Smooth muscle cell of the brain vasculature (primary cell): Measurements from ENCODE around the gene NEURL1.
A peak's percentile ranks its signal among the peaks of the same experiment; 100 is the strongest.
"Not testable (repeated sequence)": the region's sequence is repeated elsewhere in the genome, so short reads cannot be mapped to it uniquely, and the experiment has no call there.

Source experiments
- DNase-seq: peaks from one replicate; pipeline ENCODE4 v3.0.0-alpha.2; 2012; ENCODE audit warnings: low read depth, low spot score

Gene NEURL1

GRCh38 chr10:103492655-103493261 is 747 bp upstream of the NEURL1 start:
- DNase-seq, result no peak

DNA sequence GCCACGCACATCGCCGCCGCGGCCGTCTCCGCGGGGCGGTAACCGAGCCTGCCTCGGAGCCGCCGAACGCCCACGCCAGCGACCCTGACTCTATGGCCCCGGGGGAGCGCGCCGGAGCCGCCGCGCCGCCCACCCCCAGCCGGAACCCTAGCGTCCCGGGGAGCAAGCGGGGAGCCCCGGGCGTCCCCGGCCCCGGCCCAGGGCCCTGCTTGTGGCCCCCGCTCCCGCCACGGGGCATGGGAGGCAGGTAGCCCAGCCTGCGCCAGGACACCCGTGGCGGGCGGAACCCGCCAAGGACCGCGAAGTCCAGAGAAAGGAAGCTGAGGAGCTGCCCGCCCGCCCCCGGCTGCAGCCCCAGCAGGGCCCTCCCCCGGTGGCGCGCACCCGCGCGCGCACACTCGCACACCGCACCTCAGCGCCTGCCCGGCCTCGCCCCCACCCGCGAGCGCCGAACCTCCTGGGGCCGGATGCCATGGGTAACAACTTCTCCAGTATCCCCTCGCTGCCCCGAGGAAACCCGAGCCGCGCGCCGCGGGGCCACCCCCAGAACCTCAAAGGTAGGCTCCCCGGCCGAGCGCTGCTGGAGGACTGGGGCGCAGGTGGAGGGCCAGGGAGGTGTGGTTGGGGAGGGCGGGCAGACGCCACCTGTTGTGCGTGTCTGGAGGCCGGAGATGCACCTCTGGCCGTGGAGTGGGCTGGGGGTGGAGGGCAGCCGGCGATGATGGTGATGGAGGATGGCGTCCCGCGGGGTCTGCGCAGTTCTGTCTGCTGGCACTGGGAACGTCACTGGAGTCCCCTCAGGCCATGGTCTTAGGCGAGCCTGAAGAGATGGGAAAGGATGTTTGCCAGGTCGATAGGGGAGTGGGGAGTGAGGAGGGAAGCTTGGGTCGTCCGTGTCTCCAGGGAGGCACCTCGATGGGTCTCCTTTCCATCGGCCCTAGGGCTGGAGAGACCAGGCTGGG is 692 bp downstream of the NEURL1 start:
- no peak for DNase-seq

DNA sequence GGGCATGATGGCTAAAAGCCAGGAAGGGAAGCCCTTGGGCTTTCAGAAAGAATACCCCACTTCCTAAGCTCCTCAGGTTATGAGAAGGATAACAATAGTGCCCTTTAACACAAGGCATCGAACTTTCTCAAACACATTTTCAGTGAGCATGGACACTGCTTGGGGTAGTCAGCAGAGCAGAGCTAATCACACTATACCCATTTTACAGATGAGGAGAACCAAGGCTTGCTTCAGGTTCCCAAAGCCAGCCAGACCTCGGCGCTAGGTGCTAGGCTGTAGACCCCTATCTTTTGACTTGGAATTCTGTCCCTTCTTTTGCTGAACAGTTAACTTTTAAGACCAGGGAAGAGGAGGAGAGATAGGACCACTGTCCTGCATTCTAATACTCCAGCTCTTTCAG is 1.8 kb downstream of the NEURL1 start:
- DNase-seq, result no peak

- DNase-seq, result no peak
Observed at GRCh38 chr10:103497161-103497915, 3.8 kb downstream of the NEURL1 start.

DNA sequence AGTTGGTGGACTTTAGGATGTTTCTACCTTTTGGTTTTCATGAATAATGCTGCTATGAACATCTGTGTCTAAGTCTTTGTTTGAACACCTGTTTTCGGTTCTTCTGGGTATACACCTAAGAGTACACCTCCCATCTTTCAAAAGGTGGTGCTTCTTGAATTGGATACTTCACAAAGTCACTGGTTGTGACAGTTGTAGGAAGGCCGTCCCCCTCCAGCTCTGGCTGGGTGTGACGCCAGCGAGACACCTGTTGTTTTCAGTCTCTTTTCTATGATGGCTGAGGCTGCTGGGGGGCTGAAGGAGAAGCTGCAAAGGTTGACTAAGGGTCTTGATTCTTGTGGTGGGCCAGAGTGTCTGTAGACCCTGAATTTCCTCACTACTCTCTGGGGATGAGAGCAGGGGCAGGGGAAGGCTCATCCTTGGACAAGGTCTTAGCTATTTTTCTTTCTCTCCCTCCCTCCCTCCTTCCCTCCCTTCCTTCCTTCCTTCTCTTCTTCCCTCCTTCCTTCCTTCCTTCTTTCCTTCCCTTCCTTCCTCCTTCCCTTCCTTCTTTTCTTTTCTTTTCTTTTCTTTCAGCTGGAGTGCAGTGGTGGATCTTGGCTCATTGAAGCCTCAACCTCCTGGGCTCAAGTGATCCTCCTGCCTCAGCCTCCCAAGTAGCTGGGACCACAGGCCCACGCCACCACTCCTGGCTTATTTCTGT is 5.6 kb downstream of the NEURL1 start:
- DNase-seq, result no peak

DNA sequence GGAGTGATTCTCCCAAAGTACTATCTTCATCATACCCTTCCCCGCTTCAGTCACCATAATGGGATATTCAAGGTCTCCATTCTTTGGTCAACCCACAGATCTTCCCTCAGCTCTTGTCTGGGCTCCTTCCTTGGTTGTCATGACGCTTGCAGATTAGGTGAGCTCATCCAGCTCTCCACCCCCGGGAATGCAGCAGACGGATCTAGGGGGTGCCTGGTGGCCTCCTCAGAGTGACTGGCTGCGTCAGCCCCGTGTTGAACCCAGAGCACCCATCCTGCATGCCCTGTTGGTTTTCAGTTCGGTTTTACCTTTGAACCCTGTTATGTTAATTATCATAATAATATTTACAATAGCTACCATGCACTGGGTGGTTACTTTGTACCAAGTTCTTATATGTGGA is 6.4 kb downstream of the NEURL1 start:
- no peak for DNase-seq

DNA sequence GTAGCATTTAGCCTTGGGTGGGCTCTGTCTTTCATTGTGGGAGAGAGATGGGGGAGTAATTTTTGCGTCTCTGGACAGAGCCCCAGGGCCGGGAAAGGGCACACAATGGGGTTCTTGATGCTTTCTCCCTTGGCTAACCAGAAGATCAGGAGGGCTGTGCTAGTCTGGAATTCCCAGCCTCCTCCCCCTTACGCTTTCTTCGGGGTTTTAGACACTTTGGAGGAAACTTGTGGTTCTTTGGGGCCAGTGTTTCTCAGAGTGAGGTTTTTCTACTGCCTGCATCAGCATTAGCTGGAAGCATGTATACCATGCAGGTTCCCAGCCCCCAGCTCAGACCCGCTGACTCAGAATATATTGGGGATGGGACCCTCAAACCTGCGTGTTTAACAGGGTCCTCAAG is 7.0 kb downstream of the NEURL1 start:
- no peak for DNase-seq

GRCh38 chr10:103501186-103501585 is 7.7 kb downstream of the NEURL1 start:
- no peak for DNase-seq

DNA sequence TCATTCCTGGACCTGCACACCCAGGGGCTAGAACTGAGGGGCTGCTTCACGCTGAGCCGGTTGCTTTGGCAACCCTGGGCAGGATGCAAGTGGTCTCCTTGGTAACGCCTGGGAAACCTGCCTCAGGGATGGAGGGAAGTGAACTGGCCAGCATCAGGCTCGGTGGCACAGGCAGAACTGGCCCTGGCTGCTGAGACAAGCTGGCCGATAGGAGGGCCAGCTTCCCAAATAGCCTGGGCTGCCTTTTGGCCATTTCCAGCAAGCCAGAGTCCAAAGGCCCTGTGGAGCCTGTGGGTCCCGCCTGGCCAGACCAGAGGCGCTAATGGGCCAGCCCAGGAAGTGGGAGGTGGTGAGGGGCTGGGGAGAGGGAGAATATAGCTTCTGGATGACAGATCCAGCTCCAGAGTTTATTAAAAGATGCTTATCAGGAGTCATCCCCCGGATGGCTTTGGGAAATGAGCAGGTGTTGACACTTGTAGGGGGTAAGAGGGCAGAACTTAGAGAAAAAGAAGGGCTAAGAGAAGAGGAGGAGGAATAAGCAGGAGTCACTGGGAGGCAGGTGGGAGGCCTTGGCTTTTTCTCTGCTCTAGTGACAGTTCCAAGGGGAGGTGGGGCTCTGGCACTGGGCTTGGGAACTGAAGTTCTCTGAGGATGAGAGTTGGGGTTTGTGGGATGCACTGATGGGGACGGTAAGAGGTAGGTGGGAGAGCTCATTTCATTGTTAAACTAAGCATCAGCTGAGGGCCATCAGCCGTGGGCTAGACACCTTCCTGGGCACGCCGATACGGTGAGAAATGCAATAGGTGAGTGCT is 9.6 kb downstream of the NEURL1 start:
- DNase-seq, result no peak

- not testable (repeated sequence) for DNase-seq
Observed at GRCh38 chr10:103503777-103504176, 10.3 kb downstream of the NEURL1 start.

DNA sequence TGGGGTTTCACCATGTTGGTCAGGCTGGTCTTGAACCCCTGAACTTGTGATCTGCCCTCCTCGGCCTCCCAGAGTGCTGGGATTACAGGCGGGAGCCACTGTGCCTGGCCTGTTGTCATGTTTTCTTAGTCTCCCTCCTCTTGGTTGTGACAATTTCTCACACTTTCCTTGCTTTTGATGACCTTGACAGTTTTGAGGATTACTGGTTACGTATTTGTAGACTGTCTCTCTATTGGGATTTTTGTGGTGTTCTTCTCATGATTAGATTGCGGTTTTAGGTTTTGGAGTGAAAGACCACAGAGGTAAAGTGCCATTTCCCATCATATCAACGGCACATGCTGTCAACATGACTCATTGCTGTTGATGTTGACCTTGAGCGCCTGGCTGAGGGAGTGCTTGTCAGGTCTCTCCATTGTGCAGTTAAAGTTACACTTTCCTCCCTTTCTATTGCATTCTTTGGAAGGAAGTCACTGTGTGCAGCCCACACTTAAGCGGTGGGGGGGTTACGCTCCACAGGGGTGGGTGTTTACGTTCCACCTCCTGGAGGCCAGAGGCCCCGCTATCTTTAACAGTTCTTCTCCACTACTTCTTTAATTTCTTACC is 10.8 kb downstream of the NEURL1 start:
- peak; percentile 91 for DNase-seq

DNA sequence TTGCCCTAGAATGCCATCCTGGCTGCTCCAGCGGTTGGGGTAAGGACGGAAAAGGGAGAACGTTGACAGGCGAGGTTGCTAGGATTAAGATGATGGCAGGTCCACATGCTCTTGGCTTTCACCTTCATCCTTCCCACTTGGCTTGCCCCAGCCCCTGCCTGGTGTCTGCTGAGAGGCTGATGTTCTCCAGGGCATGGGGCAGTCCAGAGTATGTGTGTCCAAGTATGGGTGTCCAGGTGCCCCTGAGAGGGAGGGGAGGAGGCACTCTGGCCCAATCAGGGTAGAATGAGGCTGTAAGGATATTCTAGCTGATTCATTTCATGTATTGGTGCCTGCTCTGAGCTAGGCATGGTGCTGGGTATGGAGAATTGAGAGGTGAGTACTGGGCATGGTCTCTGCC is 12.6 kb downstream of the NEURL1 start:
- DNase-seq, result no peak

GRCh38 chr10:103507235-103508191 is 14.0 kb downstream of the NEURL1 start:
- DNase-seq, result no peak

DNA sequence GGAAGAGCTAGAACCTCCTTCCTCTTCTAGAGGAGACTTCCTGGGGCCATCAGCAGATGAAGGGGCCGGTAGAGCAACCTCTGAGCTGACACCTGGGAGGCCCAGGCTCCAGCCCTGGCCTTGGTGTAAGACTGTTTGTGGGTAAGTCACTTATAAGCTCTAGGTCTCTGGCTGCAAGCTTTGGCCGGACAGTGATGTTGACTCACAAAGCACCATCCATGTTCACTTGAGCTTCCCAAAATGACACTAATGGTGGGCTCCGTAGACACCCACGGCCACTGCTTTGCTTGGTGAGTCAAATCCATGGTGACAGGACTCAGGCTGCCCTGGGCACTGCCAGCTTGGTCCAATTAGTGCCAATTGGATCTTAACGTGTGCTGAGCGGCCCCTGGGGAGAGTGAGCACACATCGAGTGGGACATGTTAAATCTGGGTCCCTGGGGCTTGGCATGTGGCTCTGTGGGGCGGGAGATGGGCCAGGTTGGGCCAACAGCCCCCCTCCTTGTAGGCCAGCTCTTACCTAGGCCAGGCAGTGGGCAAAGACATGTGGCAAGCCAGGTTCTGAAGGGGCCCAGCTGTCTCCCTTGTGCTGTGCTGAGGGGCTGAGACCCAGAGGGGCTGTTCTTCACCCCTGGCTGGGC is 16.7 kb downstream of the NEURL1 start:
- no peak for DNase-seq

DNA sequence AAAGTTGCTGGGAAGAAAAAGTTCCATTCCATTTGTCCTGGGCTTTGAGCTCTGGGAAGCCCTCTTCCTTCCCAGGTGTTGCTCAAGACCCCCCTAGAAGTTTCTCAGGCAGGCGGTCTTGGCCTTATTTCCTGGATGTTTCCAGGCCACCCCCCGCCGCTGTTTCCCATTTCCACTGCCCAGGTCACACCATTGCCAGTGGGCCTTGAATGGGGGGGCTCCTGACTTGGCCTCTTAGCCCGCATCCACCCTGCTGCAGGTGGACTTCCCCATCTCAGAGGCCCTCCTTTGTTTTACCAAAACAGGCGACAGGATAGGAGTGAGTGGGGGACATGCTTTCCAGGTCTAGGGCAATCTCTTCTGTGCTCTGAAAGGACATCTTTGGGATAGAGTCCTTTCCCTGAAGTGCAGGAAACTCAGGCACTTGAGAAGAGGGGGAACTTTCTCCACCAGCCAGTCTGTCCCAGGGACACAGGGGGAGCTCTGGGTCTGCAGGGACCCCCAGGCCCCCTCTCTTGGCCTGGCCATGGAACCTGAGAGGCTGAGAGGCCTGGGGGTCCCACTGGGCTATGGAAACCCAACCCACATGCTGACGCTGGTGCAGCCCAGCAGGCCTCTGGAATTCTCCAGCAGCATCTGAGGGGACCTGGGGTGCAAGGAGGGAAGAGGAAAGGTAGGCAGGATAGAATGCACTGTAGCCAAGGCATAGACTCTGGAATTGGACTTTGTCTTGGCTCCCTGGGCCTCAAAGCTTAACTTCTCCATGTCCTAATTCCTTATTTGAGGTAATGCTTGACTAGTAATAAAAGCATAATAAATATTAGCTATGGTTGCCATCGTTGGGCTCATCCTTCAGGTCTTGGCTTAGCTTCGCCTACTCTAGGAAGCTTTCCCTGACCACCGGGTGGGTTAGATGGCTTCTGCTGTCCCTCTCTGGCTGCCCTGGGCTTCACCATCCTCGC is 17.6 kb downstream of the NEURL1 start:
- DNase-seq, result no peak

GRCh38 chr10:103512166-103512565 is 18.7 kb downstream of the NEURL1 start:
- no peak for DNase-seq

DNA sequence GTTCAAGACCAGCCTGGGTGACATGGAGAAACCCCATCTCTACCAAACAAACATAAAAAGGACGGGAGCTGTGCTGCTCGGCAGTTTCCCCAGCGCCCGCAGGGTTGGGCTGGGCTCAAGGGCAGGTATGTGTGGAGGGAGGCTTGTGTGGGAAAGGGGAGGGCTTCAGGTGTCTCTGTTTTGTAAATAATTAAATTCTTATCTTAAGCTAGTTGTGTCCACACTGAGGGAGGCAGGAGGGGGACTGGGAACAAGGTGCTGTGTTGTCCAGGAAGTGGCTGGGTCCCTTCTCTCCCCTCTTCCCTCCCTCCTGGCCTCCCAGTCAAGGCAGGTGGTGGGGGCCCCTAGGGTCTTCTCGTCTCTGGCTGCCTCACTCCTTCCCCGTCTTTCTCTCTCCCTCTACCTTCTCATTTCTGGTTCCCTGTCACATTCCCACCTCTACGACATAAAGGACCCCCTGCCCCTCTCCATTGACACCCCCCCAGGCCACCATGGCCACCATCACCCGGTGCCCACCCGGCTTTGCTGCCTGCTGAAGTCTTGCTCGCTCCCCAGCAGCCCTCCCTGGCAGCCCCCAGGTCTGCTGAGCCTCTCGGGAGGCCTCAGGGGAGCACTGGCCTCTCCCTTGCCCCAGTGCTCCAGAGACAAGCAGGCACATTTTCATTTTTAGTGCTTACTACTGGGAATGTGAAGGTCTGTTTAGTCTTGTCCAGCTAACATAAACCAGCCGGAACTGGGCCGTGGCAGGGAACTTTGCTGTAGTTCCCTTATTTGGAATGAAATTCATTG is 19.3 kb downstream of the NEURL1 start:
- no peak for DNase-seq
